ENCODE measurements around the gene SLC25A18.

Gene SLC25A18

DNA sequence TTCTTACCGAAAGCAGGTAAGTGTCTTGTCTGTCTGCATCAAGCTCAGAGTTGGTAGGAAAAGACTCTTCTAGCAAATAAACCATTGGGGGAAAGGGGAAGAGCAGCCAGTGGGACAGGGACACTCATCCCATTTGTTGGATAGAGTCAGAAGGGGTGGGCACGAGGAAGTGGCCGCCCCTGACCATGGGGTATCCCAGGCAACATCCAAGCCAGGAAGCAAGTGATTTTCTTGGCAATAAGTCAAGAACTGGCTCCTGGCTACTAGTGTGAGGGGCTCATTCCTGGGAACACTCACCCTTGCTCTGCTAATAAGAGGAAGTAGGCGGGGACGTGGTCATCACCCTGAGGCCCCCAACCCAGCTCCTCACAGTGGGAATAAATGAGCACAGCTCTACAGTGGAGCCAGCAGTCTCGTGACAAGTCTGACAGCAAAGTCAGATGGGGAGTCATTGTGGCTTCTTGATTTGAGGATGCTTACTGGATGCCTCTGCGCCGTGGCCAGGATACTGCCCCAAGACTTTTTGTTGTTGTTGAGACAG lies 6.7 kb downstream of the SLC25A18 start:
- no peak for DNase-seq (ENCODE audit: low read depth in 3 of 3, low spot score in 1 of 3)

DNA sequence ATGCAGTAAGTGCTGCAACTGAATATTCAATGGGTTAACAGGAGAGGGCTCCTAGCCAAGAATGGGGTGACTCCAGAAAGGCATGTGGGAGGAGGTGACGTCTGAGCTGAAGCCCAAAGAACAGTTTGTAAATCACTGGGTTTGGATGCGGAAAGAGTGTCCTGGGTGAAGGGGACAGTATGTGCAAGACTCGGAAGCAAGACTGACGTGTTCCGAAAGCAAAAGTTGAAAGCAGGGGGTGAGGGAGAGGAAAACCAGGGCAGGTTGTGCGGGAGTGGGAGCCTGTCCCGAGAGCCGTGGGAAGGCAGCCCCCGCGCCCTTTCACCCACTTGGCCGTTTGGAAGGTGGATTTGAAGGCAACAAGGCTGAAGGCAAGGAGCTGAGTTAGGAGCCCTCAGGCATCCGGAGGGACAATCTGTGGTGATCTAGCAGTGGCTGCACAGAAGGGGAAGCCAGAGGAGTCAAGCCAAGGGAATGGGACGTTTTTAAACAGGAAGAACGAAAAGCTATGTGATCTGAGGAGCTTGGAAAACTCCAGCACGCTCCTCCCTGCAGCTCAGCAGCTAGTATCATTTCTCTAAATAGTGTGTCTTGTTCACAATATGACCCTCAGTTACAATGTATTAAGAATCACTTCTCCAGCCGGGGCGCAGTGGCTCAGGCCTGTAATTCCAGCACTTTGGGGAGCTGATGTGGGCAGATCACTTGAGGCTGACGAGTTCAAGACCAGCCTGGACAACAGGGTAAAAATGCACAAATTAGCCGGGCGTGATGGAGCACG lies 7.7 kb downstream of the SLC25A18 start:
- DNase-seq (ENCODE audit: low read depth in 3 of 3, low spot score in 1 of 3) = no peak

DNA sequence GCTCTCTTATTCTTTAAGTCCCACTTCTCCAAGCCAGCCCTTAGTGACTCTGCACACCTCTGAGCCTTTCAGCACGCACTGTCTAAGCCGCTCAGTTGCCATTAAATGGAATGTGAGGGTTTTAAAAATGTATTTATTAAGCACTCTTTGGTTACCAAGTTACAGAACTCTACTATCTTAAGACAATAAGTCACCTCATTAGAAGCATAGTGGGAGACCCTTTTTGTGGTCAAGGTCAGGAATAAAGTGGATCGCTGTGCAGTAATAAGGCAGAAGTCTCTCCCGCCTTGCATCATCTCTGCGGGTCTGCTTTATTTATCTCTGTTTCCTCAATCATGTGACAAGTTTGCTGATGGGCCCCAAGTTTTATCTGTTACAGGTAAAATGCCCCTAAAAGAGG lies 11.9 kb downstream of the SLC25A18 start:
- DNase-seq (ENCODE audit: low read depth in 3 of 3, low spot score in 1 of 3) = no peak

DNA sequence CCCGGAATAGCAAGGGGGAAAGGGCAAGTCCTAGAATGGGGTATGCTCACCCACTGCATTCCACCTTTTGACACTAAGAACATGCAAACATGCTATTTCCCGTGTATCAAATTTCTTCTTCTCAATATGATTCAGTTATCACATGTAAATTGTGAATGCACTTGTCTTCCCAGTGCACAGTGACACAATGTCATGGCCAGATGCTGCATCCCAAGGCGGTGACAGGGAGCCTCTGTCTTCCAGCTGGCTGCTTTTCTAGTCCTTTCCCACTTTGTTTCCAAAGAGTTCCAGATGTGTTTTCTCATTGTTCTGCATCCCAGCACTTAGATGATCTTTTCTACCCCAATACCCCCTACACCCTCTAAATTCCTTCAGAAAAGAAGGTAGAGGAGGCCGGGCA lies 12.4 kb downstream of the SLC25A18 start:
- no peak for DNase-seq (ENCODE audit: low read depth in 3 of 3, low spot score in 1 of 3)

DNA sequence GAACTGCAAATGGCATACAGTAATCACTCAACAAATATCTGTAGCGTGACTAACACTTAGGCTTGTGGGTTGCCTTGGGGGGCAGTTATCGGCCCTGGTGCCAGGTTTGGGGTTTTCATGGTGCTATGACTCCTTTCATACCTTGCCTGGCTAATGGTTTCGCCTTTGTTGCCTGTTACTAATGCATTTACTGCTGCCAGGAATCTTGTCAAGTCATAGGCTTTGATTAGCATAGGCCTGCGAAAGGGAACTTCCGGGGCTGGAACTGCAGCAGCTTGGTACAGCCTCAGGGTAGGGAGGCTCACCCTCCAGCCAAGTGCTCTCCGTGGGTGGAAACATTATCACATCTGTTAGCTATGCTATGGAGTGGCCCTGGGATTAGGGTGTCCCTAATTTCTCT lies 13.2 kb downstream of the SLC25A18 start:
- no peak for DNase-seq (ENCODE audit: low read depth in 3 of 3, low spot score in 1 of 3)

DNA sequence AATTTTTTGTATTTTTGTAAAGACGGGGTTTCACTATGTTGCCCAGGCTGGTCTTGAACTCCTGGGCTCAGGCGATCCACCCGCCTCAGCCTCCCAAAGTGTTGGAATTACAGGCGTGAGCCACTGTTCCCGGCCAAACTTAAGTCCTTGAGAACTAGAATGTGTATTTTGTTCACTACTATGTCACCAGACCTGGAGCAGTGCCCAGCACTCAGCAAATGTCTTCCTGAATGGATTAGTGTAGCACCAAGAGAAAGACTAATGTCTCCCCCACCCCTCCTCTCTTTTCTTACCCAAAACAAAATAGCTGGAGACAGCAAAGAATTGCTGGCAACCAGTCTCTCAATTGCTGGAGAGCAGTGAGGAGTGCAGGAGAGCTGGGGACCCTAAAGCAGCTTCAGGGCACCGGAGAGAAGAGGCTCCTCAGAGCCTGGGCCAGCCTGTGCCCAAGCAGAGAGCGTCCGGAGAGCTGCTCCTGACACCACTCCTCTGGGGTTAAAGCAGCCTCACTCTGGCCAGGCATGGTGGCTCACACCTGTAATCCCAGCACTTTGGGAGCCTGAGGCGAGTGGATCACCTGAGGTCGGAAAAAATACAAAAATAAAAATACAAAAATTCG lies 14.9 kb downstream of the SLC25A18 start:
- no peak for DNase-seq (ENCODE audit: low read depth in 3 of 3, low spot score in 1 of 3)

DNA sequence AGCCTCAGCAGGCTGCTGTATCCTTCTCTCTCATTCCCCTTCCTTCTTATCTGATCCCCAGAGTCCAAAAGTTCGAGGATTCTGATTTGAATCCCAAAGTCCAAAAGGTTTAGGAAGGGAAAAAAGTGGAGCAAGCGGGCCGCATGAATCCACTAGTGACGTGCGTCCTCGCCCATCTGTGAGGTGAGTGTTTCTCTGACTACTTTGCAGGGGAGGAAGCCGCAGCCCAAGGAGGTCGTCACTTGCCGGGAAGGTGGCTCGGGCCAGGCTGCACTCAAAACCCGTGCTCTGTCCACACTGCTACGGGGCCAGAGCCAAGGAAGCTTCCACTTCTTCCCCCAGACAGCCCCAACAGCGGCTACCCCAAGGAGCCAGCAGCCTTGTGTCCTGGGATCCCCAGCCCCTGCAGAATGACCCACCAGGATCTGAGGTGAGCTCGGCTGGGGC lies 16.3 kb downstream of the SLC25A18 start:
- DNase-seq (ENCODE audit: low read depth in 3 of 3, low spot score in 1 of 3) = no peak

DNA sequence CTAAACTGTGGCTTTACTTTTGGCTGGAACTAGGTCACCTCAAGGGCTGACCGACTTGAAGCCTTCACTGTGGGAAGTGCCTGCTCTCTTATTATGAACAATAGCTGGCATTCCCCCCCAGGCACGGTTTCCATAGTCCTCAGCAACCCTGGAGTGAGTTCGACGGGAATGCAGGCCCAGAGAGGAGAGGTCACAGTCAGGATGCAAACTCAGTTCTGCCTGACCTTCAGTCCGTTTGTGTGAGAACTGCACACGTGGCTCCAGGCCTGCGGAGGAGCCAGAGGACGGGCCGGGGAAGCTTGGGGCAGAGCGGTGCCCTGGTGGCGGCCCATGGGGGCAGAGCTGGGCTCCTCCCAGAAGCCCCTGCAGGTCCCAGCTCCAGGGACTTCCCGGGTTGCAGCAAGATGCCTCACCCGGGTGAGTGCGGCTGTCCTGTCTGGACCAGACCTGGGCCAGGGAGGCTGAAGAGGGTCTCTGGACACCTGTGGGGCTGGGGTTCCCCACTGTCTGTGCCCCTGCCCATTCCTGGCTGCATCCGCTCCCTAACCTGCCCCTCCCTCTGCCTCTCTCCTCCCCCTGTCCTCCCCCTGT lies 17.2 kb downstream of the SLC25A18 start:
- no peak for DNase-seq (ENCODE audit: low read depth in 3 of 3, low spot score in 1 of 3)

DNA sequence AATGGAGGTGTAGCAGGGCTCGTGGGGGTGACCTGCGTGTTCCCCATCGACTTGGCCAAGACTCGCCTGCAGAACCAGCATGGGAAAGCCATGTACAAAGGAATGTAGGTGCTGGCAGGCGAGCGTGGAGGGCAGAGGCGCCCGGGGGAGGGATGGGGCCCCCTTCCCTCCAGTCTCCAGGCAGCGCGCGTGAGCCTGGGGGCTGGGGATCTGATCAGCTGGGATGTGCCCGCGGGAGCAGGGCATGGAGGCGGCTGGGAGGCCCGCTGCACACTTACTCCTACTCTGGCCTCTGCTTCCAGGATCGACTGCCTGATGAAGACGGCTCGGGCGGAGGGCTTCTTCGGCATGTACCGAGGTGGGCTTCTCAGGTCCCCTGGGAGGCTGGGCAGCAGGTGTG lies 17.8 kb downstream of the SLC25A18 start:
- no peak for DNase-seq (ENCODE audit: low read depth in 3 of 3, low spot score in 1 of 3)

DNA sequence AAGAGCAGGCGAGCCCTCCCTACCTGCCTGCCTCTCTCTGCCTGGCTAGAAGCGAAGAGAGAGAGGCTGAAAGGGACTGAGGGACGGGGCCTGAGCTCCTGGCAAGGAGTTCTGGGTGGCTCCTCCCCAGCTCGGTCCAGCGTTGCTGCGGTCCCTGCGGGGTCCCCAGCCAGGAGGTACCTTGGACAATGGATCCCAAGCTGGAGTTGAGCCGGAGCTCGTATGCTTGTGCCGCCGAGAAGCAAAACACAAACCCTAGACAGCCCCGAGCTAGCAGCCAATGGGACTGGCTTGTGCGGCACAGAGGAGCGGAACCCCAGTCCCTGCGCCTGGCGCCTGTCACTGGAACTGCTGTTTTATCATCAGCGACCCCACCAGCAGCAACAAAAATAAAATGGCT lies 18.3 kb downstream of the SLC25A18 start:
- no peak for DNase-seq (ENCODE audit: low read depth in 3 of 3, low spot score in 1 of 3)

DNA sequence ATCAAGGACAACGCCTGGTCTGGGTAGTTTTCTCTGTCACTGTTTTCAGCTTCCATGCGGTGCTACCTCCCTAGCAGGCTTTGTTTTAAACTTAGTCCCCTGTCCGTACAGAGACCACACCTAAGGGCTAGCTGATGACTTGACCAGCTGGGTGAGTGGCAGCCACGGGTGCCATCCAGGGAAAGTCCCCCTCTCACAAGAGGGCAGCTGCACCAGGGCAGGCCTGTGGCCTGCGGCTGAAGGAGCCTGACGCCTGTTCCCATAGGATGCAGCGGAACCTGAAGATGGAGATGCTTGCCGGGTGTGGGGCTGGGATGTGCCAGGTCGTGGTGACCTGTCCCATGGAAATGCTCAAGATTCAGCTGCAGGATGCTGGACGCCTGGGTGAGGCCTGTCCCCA lies 19.9 kb downstream of the SLC25A18 start:
- no peak for DNase-seq (ENCODE audit: low read depth in 3 of 3, low spot score in 1 of 3)

DNA sequence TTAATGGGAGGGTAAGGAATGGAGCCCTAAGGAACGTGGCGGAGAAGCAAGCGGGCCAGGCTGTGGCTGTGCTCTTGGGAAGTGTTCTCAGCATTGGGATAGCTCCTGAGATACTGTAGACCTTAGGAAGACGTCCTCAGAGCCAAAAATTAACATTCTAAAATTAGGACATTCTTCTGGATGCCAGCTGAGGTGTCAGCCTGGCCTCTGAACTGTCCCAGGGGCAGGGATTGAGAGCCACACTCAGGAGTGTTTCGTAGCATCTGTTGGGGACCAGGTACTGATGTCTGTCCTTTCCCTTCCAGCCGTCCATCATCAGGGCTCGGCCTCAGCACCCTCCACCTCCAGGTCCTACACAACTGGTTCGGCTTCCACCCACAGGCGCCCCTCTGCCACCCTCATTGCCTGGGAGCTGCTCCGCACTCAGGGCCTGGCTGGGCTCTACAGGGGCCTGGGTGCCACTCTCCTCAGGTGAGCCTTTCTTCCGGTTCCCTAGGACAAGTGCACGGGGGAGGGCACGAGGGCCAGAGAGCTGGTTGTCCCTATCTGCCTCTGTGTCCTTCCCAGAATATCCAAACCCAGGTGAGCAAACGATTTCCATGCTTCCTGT lies 23.6 kb downstream of the SLC25A18 start:
- no peak for DNase-seq (ENCODE audit: low read depth in 3 of 3, low spot score in 1 of 3)

DNA sequence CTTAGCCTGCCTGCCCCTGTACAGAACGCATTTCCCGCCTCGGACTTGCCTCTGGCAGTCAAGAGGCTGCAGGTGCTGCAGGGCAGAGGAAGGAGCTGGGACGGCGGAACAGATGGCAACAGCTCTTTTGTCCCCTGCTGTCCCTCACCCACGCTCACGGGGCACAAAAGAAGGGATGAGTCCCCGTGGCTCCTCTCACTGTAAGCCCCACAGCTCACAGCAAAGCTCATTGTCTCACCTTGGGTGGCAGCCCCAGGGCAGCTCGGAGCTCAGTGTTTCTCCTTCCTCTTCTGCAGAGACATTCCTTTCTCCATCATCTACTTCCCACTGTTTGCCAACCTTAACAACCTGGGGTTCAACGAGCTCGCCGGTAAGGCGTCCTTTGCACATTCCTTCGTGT lies 24.3 kb downstream of the SLC25A18 start:
- no peak for DNase-seq (ENCODE audit: low read depth in 3 of 3, low spot score in 1 of 3)

DNA sequence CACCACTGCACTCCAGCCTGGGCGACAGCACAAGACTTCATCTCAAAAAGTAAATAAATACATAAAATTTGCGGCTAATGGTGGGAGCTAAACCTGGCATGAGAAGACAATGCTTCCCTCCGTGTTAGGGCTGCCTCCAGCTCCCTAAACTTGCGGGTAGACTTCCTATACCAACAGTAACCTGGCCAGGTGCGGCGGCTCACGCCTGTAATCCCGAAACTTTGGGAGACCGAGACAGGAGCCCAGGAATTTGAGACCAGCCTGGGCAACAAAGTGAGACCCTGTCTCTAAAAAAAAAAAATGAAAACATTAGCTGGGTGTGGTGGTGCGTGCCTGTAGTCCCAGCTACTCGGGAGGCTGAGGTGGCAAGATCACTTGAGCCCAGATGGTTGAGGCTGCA lies 25.3 kb downstream of the SLC25A18 start:
- DNase-seq (ENCODE audit: low read depth in 3 of 3, low spot score in 1 of 3) = no peak

DNA sequence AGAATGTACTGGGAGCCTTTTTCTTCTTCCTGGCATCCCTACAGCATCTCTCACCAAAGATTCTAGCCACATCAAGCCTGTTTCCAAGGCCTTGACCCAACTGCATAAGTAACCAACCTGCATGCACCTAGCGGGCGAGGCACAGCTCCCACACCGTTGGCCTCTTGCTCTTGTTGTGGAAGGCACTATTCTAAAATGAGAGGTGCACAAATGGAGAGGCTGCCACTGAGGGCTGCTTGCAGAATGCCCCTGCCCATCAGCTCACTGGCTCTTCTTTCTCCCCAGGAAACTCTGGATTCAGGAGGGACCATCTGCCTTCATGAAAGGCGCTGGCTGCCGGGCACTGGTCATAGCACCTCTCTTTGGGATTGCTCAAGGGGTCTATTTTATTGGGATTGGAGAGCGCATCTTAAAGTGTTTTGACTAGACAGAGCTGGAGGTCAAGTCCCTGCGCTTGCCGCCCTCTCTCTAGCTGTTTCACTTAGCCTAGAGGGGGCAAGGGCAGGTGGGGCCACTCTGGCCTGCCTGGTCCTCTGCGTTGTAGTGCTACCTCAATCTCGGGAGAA lies 26.6 kb downstream of the SLC25A18 start:
- no peak for DNase-seq (ENCODE audit: low read depth in 3 of 3, low spot score in 1 of 3)

DNA sequence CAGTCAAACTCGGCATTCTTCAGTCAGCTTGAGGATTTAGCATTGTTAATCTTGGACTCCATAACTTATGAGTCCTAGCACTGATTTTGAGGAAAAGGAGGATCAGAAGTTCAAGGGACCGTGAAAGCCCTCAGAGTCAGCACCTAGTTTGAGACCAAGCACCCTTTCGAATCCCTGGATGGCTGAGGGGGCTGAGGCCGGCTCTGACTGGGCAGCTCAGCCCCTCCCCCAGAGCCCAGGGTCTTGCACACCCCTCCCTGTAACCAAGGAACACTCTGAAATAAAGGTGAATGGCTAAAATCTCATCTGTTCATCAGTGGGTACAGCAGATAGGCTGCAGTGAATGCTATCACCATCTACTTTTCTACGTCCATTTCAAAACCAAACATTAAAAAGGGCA lies 27.3 kb downstream of the SLC25A18 start:
- no peak for DNase-seq (ENCODE audit: low read depth in 3 of 3, low spot score in 1 of 3)

DNA sequence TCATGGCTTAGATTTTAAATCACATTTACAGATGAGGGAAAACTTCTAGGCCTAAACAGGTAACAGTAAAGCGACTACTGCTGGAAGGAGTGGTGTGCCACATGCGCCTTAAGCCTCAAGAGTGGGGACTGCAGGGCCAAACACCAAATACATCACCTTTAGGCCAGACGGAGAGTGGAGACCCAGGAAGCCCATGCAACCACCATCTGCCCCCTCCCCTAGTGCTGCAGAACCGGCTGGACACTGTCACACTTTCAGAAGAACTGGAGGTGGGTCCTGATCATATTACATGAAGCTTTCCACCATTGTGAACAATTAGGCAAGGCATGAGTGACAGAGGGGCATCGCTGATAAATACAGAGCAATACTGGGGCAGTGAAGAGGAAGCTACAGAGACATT lies 28.9 kb downstream of the SLC25A18 start:
- no peak for DNase-seq (ENCODE audit: low read depth in 3 of 3, low spot score in 1 of 3)

DNA sequence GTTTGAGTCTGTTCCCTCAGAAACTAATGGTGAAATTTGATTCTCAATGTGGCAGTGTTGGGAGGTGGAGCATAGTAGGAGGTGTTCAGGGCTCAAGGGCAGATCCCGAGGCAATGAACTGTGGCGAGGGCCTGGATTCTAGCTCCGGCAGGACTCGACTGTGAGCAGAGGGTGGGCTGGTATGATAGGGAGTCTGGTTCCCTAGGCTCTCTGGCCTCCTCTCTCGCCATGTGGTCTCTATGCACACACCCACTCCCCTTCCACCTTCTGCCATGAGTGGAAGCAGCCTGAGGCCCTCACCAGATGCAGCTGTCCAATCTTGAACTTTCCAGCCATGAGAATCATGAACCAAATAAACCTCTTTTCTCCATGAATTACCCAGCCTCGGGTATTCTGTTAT lies 32.9 kb downstream of the SLC25A18 start:
- no peak for DNase-seq (ENCODE audit: low read depth in 3 of 3, low spot score in 1 of 3)

DNA sequence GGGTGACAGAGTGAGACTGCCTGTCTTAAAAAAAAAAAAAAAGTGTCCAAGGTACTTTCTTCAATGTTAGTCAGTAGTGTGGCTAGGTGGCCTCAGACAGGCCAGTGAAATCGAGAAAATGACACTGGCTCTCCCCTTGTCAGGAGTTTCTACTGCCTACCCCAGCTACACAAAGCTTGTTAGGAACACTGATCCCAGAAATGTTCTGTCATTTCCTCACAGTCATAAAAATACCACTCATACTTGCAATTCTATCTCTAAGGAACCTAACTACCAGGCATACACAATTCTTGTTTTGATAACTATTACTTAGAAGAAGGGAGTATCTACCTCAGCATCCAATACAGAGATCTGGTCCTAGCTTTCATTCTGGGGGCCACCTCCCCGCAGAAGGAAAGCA lies 33.9 kb downstream of the SLC25A18 start:
- no peak for DNase-seq (ENCODE audit: low read depth in 3 of 3, low spot score in 1 of 3)

DNA sequence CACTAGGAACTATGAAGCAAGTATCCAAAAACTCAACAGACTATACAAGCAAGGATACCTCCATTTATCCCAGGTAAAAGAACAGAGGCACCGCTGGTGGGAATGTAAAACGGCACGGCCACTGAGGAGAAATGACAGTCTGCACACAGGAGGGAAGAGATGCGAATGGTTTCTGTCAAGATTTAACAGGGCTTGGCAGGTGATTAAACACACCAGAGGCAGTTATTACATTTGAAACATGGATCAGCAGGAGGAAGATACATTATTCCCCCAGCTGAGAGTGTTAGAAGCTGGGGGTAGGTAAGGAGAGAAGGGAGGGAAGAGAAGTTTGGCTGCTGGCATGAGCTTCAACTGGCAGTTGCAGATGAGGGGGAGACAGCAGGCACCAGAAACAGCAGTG lies 35.0 kb downstream of the SLC25A18 start:
- no peak for DNase-seq (ENCODE audit: low read depth in 3 of 3, low spot score in 1 of 3)

DNA sequence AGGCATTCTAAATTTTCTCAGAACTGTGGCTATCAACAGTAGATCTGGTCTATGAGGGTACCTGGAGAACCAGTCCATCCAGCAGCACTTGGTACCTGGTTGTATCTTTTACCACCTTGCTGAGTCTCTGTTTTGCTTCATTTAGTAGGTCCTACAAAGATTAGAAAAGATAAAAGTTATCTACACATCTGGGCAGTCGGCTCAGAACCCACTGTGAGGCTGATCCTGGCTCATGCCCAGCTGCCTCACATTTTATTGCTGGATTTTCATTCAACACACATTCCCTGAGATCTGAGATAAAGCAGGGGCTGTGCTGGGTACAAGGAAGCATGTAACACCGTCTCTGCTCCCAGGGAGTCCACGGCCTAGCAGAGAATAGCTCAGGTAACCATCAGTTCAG lies 37.7 kb downstream of the SLC25A18 start:
- no peak for DNase-seq (ENCODE audit: low read depth in 3 of 3, low spot score in 1 of 3)

DNA sequence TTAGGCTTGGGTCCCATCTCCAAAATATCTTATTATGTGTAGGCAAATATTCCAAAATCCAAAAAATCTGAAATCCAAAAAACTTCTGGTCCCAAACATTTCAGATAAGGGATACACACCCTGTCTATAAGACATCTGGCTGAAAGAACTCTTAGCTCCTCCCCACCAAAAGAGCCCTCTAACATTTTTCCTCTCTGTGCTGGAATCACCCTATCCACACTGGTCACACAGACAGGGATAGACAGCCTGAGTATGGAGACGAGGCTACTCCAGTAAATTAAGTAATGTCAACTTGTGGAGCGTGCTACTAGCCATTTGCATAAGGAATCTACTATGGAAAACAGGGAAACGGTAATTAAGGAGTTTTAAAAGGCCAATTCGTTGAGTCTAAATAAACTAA lies 40.4 kb downstream of the SLC25A18 start:
- no peak for DNase-seq (ENCODE audit: low read depth in 3 of 3, low spot score in 1 of 3)
